ENCODE results near the gene RBM15. TPM values are rescaled to one million over a fixed set of nuclear protein-coding genes. Genes with fewer than 3 reads are reported as not detected.

Gene RBM15
- total RNA-seq, 1 donor, result 54.0 TPM

DNA sequence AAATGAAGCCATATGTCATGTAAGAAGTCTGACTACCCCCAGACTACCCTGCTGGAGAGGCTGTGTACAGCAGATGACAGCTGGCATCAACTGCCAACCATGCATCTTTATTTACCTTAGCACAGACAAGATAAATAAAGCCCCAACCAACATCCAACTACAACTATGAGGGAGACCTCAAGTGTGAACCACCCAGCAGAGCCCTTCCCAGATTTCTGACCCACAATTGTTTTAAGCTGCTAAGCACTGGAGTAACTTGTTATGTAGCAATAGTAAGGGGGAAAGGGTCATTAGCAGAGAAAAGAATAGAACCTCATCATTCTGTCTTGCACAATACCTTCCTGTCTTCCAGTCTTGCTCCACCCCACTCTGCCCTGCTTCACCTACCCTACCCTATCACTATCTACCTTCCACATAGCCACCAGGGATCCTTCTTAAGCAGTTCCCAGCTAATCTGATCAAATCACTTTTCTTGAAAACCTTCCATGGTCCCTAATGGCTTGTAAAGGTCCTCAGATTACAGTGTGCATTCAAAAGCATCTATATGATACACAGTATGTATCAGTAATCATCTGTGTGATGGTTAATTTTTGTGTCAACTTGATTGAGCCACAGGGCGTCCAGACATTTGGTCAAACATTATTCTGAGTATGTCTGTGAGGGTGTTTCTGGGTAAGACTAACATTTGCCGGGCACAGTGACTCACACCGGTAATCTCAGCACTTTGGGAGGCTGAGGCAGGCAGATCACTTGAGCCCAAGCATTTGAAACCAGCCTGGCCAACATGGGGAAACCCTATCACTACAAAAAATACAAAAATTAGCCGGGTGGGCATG, 19.6 kb upstream of the RBM15 start:
- no peak for DNase-seq (ENCODE audit: low read depth)
- TF ChIP-seq, protein P1, sequence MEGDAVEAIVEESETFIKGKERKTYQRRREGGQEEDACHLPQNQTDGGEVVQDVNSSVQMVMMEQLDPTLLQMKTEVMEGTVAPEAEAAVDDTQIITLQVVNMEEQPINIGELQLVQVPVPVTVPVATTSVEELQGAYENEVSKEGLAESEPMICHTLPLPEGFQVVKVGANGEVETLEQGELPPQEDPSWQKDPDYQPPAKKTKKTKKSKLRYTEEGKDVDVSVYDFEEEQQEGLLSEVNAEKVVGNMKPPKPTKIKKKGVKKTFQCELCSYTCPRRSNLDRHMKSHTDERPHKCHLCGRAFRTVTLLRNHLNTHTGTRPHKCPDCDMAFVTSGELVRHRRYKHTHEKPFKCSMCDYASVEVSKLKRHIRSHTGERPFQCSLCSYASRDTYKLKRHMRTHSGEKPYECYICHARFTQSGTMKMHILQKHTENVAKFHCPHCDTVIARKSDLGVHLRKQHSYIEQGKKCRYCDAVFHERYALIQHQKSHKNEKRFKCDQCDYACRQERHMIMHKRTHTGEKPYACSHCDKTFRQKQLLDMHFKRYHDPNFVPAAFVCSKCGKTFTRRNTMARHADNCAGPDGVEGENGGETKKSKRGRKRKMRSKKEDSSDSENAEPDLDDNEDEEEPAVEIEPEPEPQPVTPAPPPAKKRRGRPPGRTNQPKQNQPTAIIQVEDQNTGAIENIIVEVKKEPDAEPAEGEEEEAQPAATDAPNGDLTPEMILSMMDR (IDR thresholded peaks at IDR 0.05; ENCODE audit: insufficient read depth, low read depth, low read length), result no peak
- no peak overlapping the region for H3K4me3 ChIP-seq (ENCODE audit: low read depth, low read length)

DNA sequence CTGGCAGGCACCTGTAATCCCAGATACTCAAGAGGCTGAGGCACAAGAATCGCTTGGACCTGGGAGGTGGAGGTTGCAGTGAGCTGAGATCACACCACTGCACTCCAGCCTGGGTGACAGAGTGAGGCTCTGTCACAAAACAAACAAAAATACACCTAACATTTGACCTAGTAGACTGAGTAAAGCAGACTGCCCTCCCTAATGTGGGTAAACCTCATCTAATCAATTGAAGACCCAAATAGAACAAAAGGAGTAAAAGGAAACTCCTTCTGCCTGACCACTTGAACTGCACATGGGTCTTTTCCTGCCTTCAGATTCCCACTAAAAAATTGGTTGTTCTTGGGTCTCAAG, 19.0 kb upstream of the RBM15 start:
- TF ChIP-seq, protein P1 (IDR thresholded peaks at IDR 0.05; ENCODE audit: insufficient read depth, low read depth, low read length), result no peak

DNA sequence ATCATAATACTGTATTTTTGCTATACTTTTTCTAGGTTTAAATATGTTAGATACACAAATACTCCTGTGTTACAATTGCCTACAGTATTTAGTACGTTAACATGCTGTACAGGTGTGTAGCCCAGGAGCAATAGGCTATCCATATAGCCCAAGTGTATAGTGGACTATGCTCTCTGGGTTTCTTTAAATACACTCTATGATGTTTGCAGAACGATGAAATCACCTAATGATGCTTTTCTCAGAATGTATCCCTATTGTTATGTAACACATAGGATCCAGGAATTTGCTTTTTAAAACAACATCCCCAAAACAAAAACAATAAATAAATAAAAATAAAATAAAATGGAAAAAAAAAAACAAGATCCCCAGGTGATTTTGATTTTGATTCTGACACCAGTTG, 18.1 kb upstream of the RBM15 start:
- DNase-seq (ENCODE audit: low read depth), result no peak
- TF ChIP-seq, protein P1 (IDR thresholded peaks at IDR 0.05; ENCODE audit: insufficient read depth, low read depth, low read length), result no peak
- no peak overlapping the region for H3K4me3 ChIP-seq (ENCODE audit: low read depth, low read length)

More for the DNA sequence above, 19.0 kb upstream of the RBM15 start:
- no peak overlapping the region for H3K4me3 ChIP-seq (ENCODE audit: low read depth, low read length)
- DNase-seq (ENCODE audit: low read depth), result no peak

DNA sequence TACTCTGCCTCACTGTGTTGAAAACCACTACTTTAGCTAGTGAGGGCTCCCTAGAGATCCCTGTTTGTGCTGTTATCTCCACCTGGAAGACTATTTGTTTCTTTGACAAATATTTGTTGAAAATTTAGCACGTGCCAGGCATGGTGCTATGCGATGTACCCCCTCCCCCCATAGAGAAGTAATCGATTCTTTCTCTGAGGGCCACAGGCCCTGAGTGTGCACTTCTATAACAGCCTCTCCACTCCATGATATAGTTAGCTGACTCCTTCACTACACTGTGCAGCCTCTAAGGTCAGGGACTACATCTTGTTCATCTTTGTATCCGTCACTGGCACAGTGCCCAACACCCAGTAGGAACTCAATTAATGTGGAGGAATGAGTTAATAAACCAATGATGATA, 17.3 kb upstream of the RBM15 start:
- H3K4me3 ChIP-seq (ENCODE audit: low read depth, low read length), result no peak overlapping the region
- DNase-seq (ENCODE audit: low read depth), result no peak
- TF ChIP-seq, protein P1 (IDR thresholded peaks at IDR 0.05; ENCODE audit: insufficient read depth, low read depth, low read length), result no peak

DNA sequence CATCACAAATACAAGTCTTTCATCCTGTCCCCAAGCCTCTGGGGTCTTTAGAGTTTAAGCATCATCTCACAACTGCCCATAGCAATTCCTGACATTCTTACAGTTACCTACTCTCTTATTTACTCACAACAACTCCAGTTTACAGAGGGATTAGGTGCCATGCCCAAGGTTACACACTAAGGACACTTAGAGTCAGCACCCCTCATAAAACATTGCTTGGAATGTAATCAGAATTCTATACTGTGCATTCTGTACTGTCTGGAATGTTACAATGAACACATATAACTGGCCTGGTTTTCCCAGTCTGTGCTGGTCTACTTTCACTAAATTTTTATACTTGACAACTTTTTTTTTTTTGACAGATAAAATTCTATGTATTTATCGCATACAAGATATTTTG, 14.5 kb upstream of the RBM15 start:
- TF ChIP-seq, protein P1 (IDR thresholded peaks at IDR 0.05; ENCODE audit: insufficient read depth, low read depth, low read length), result no peak
- DNase-seq (ENCODE audit: low read depth), result no peak
- H3K4me3 ChIP-seq (ENCODE audit: low read depth, low read length), result no peak overlapping the region

DNA sequence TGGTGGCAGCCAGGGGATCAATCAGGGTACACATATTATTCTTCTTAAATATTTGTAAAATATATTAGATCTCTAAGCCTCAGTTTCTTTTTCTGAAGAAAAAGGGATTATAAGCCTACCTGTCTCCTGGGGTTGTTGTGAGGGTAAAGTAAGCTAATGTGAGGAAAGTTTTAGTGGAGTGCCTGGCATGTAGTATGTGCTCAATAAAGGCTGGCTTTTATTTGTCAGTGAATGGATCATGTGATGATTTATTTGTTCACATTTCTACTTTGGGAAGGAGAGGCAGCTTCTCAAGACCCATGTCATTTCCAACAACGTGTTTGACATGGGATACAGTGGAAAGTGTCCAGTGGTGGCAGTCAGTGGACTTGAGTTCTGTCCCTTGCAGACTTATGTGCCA, 12.4 kb upstream of the RBM15 start:
- DNase-seq (ENCODE audit: low read depth), result no peak
- no peak overlapping the region for H3K4me3 ChIP-seq (ENCODE audit: low read depth, low read length)
- TF ChIP-seq, protein P1 (IDR thresholded peaks at IDR 0.05; ENCODE audit: insufficient read depth, low read depth, low read length), result no peak

DNA sequence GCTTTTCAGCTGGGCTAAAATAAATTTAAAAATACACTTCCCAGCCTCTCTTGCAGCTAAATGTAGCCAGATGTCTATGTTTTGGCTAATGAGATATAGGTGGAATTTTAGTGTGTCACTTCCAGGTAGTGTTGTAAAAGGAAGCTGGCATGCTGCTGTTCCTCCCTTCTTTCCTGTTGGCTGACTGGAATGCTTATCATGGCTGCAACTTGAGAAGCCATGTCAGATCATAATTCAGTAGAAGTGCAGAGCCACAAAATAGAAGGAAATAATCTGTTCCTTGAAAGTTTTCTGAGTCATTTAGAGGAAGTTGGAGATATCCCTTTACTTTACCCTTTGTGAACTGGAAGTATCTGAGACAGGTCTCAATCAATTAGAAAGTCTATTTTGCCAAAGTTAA, 10.9 kb upstream of the RBM15 start:
- no peak for DNase-seq (ENCODE audit: low read depth)
- no peak overlapping the region for H3K4me3 ChIP-seq (ENCODE audit: low read depth, low read length)
- TF ChIP-seq, protein P1 (IDR thresholded peaks at IDR 0.05; ENCODE audit: insufficient read depth, low read depth, low read length), result no peak

Measured in fibroblast of villous mesenchyme (primary cell).